Epithelial cell of esophagus (primary cell): Measurements from ENCODE around the gene C14orf93.

ENCODE experiments used
- DNase-seq: peaks from one replicate; pipeline ENCODE4 v3.0.0; 2010; ENCODE audit warnings: low read depth
- H3K4me3 ChIP-seq: 2 replicates; pipeline ENCODE4 v1.5.1; 2011; ENCODE audit warnings: mild to moderate bottlenecking, low read length, control low read depth
- TF ChIP-seq, protein P1 (sequence below): IDR thresholded peaks from 2 replicates; pipeline ENCODE4 v1.5.1; 2011; ENCODE audit warnings: low read depth, mild to moderate bottlenecking, low read length, control low read depth, inconsistent platforms; ENCODE audit not compliant: insufficient read depth; ENCODE audit errors: missing control alignments

Gene C14orf93

DNA sequence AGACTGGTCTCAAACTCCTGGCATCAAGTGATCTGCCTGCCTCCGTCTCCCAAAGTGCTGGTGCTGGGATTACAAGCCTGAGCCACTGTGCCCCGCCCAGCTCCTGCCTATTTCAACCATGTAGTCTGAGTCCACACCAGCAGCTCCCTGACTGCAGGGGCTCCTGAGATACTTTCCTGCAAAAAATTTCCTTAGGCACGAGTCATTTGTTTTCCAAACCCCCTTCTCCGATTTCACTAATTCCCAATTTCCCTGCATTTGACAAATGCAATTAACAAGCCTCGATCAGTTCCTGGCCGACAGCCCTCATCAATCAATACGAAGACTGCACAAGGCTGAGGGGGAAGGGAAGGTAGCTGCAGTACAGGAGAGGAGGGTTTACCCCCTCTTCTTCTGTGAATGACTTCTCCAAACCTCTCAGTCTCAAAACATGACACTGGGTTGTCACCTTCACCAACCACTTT lies 14.7 kb upstream of the C14orf93 start:
- H3K4me3 ChIP-seq: no peak overlapping the region
- DNase-seq: no peak
- TF ChIP-seq, protein P1, sequence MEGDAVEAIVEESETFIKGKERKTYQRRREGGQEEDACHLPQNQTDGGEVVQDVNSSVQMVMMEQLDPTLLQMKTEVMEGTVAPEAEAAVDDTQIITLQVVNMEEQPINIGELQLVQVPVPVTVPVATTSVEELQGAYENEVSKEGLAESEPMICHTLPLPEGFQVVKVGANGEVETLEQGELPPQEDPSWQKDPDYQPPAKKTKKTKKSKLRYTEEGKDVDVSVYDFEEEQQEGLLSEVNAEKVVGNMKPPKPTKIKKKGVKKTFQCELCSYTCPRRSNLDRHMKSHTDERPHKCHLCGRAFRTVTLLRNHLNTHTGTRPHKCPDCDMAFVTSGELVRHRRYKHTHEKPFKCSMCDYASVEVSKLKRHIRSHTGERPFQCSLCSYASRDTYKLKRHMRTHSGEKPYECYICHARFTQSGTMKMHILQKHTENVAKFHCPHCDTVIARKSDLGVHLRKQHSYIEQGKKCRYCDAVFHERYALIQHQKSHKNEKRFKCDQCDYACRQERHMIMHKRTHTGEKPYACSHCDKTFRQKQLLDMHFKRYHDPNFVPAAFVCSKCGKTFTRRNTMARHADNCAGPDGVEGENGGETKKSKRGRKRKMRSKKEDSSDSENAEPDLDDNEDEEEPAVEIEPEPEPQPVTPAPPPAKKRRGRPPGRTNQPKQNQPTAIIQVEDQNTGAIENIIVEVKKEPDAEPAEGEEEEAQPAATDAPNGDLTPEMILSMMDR: no peak

DNA sequence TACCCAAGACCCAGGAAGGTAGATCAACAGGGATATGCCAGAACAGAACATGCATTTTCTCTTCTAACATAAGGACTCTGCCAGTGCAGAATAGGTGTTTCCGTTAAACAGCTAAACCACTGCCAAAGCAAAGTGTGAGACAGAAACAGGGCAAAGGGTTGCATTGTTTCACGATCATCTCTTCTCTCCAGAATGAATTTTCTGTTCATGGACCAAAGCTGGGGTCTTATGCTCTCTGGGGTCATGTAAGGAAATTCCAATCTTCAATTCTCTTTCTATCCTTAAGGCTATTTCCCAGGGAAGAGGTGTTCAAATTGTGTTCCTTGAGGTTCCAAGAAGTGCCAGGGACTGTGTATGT lies 13.8 kb upstream of the C14orf93 start:
- TF ChIP-seq, protein P1: no peak
- H3K4me3 ChIP-seq: no peak overlapping the region
- DNase-seq: no peak

DNA sequence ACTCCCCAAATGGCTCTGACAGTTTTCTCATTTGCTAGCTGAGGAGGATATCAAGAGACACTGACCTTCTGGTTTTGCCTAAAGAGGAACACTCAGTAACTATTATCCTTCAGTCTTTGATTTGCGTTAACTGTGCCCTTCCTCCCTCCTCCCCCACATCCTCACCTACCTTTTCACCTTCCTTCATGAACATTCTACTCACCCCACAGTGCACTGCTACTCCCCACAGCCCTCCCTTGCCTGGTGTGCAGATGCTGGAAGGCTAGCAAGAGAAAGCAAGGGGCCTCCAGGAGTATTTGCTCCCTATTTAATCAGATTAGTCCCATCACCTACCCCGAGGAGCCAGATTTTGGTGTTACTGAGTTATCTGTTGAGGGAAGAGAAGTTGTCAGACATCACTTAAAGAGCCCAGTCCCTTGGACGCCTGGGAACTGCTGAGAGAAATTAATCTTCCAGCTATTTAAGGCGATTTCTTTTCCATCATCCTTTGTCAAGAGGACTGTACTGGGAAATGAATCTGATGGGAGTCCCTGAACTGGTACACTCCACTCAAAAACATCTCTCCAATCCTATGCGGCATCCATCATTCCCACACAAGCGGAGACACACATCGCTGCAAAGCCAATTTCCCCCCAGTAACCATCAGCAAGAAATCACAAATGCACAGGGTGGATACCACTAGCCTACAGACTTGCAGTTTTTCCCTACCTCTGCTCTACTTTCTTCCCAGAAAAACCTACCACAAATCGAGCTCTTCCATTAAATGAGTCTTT lies 13.3 kb upstream of the C14orf93 start:
- H3K4me3 ChIP-seq: no peak overlapping the region
- TF ChIP-seq, protein P1: no peak
- no peak for DNase-seq

DNA sequence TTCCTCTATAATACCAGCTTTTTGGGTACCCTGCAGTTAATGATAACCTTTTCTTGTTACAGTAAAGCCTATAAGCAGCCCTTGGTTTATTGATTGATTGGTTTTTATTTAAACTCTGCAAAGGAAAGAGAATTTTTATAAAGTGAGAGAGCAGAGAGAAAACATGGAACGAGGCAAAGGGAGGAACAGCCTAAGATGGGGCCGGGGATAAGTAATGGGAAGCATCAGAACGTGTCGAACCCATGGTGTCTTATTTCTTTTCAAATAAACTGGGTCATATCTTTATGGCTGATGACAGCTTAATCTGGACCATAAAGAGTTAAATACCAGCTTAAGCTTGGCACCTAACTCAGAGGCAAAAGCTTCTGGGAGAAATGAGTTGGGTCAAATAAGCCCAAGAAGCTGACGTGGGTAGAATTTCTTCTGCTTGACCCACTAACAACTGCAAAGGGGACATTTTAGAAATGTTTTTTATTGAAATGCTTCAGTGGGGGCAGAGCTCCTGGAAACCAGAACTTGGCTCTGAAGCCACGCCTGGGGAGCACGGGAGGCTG lies 12.0 kb upstream of the C14orf93 start:
- no peak overlapping the region for H3K4me3 ChIP-seq
- DNase-seq: no peak
- TF ChIP-seq, protein P1: no peak

DNA sequence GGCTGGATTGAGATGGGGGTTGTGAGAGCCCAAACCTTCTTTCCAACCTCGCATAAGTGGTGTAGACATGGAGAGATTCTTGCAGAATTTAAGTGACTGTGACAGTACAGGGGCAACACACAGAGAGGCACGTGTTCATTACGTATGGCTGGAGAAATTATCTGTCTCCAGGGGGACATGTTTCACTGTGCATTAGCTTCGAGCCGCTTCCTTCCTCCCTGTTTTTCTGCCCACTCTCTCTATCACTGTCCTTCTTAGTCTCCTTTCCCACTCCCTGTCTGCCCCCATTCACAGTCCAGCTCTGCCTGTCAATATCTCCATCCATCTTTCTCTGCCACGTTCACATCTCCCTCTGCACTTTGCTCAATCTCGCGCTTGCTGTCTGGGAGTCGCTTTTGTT lies 11.5 kb upstream of the C14orf93 start:
- no peak for DNase-seq
- TF ChIP-seq, protein P1: no peak
- H3K4me3 ChIP-seq: no peak overlapping the region

DNA sequence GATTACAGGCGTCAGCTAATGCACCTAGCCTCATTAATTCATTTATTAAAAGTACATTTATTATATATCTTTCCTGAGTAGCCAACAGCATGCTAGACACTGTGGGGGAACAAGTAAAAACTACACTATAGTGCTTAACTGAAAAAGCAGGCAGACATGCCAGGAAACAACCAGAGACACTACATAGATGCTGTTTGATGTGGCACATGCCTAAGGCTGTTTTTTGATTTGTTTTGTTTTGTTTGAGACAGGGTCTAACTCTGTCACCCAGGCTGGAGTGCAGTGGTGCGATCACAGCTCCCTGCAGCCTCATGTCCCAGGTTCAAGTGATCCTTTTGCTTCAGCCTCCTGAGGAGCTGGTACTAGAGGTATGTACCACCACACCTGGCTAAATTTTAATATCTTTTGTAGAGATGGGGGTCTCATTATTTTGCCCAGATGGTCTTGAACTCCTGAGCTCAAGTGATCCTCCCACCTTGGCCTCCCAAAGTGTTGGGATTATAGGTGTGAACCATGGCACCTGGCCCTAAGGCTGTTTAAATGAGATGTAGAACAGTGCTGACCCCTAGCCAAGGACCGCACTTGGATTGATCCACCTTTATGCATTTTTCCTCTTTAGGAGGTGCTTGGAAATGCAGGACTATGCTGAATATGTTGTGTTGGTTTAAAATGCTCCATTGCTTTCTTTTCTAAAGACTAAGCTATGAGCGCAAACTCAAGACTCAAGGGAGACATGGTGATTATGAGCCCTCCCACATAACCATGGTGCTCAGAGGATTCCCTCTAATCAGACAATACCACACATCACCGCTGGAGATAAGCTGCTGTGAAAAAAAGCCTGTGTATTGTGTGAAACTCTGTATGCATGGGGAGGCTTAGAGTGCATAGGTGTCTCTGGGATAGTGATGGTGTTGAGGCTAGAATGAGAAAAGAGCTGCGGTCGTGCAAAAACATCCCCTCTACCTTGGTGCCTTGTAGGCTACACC lies 10.5 kb upstream of the C14orf93 start:
- no peak for DNase-seq
- H3K4me3 ChIP-seq: no peak overlapping the region
- TF ChIP-seq, protein P1: no peak
